NB4 (cell line): Measurements from ENCODE around the gene MDN1.

ENCODE experiments used
- CTCF ChIP-seq: IDR thresholded peaks from one replicate; pipeline ENCODE4 v1.5.1; 2012; ENCODE audit warnings: low read depth, low read length
- MYC ChIP-seq: IDR thresholded peaks from 2 replicates; pipeline ENCODE4 v1.6.1; 2011; ENCODE audit warnings: low read depth, low read length

- TF ChIP-seq CTCF (no peak), MYC (no peak)
Measured at GRCh38 chr6:89866024-89866678, 46.6 kb upstream of the MDN1 start.
